Nephron (organoid): Measurements from ENCODE around the gene SCLY.

ENCODE experiments used
- H3K27ac Mint-ChIP-seq, 3 experiments: 2 replicates each; pipeline ENCODE4 v1.8.0; 2020; ENCODE audit warnings: mixed read lengths in 3 of 3, mild to moderate bottlenecking in 2 of 3, moderate library complexity in 1 of 3
- H3K27me3 Mint-ChIP-seq: 2 replicates; pipeline ENCODE4 v1.8.0; 2021; ENCODE audit warnings: low read depth, mild to moderate bottlenecking, moderate library complexity, mixed read lengths
- H3K36me3 Mint-ChIP-seq: 2 replicates; pipeline ENCODE4 v1.8.0; 2020; ENCODE audit warnings: low read depth, mixed read lengths
- H3K4me1 Mint-ChIP-seq: 2 replicates; pipeline ENCODE4 v1.8.0; 2020; ENCODE audit warnings: mixed read lengths
- H3K4me3 Mint-ChIP-seq, 3 experiments: 2 replicates each; pipeline ENCODE4 v1.8.0; 2020; ENCODE audit warnings: mild to moderate bottlenecking in 3 of 3, mixed read lengths in 3 of 3, moderate library complexity in 2 of 3
- H3K9me3 Mint-ChIP-seq: 2 replicates; pipeline ENCODE4 v1.8.0; 2020; ENCODE audit warnings: mixed read lengths
- CTCF ChIP-seq, 3 experiments: fragments of 200-600 bp; sonication (generic); IDR thresholded peaks; one replicate each; pipeline ENCODE4 v1.5.0; 2021; ENCODE audit warnings: antibody characterized with exemption in 3 of 3; ENCODE audit not compliant: unreplicated experiment in 3 of 3

SCLY gene

GRCh38 chr2:238038203-238038602 is 22.6 kb upstream of the SCLY start:
- no peaks in the 10 kb centered on the region for H3K27me3 Mint-ChIP-seq
- no peaks in the 10 kb centered on the region for H3K4me1 Mint-ChIP-seq
- TF ChIP-seq CTCF (IDR thresholded peaks at IDR 0.05; ENCODE audit: unreplicated experiment in 3 of 3), result no peak
- no peak overlapping the region for H3K4me3 Mint-ChIP-seq
- peaks cover 37% of the 10 kb centered on the region for H3K36me3 Mint-ChIP-seq
- no peak overlapping the region for H3K27ac Mint-ChIP-seq
- H3K9me3 Mint-ChIP-seq, result no peaks in the 10 kb centered on the region

GRCh38 chr2:238039151-238039550 is 21.6 kb upstream of the SCLY start:
- Mint-ChIP-seq H3K27me3 (no peaks in the 10 kb centered on the region), H3K4me3 (no peak overlapping the region), H3K9me3 (no peaks in the 10 kb centered on the region), H3K27ac (no peak overlapping the region), H3K36me3 (peaks cover 45% of the 10 kb centered on the region), H3K4me1 (no peaks in the 10 kb centered on the region)
- TF ChIP-seq CTCF (IDR thresholded peaks at IDR 0.05; ENCODE audit: unreplicated experiment in 3 of 3), result no peak

GRCh38 chr2:238039985-238040384 is 20.8 kb upstream of the SCLY start:
- Mint-ChIP-seq H3K9me3 (no peaks in the 10 kb centered on the region), H3K27me3 (no peaks in the 10 kb centered on the region)

GRCh38 chr2:238040918-238041317 is 19.9 kb upstream of the SCLY start:
- Mint-ChIP-seq H3K36me3 (peaks cover 41% of the 10 kb centered on the region), H3K27me3 (no peaks in the 10 kb centered on the region), H3K27ac (no peak overlapping the region), H3K4me3 (no peak overlapping the region), H3K4me1 (no peaks in the 10 kb centered on the region), H3K9me3 (no peaks in the 10 kb centered on the region)
- TF ChIP-seq CTCF (IDR thresholded peaks at IDR 0.05; ENCODE audit: unreplicated experiment in 3 of 3), result no peak

More at GRCh38 chr2:238039985-238040384, 20.8 kb upstream of the SCLY start:
- no peak overlapping the region for H3K4me3 Mint-ChIP-seq
- TF ChIP-seq CTCF (IDR thresholded peaks at IDR 0.05; ENCODE audit: unreplicated experiment in 3 of 3), result no peak
- peaks cover 43% of the 10 kb centered on the region for H3K36me3 Mint-ChIP-seq
- H3K27ac Mint-ChIP-seq, result no peak overlapping the region
- H3K4me1 Mint-ChIP-seq, result no peaks in the 10 kb centered on the region

GRCh38 chr2:238042090-238042489 is 18.7 kb upstream of the SCLY start:
- Mint-ChIP-seq H3K36me3 (peaks cover 46% of the 10 kb centered on the region), H3K4me1 (no peaks in the 10 kb centered on the region), H3K27me3 (no peaks in the 10 kb centered on the region), H3K4me3 (no peak overlapping the region), H3K27ac (no peak overlapping the region), H3K9me3 (no peaks in the 10 kb centered on the region)
- no peak for TF ChIP-seq CTCF (IDR thresholded peaks at IDR 0.05; ENCODE audit: unreplicated experiment in 3 of 3)

- peaks cover 50% of the 10 kb centered on the region for H3K36me3 Mint-ChIP-seq
- H3K4me3 Mint-ChIP-seq, result no peak overlapping the region
- no peak for TF ChIP-seq CTCF (IDR thresholded peaks at IDR 0.05; ENCODE audit: unreplicated experiment in 3 of 3)
- H3K27me3 Mint-ChIP-seq, result no peaks in the 10 kb centered on the region
- H3K9me3 Mint-ChIP-seq, result peaks cover 6% of the 10 kb centered on the region
- H3K4me1 Mint-ChIP-seq, result no peaks in the 10 kb centered on the region
- H3K27ac Mint-ChIP-seq, result no peak overlapping the region
Measured at GRCh38 chr2:238042849-238043584, 17.8 kb upstream of the SCLY start.
